PC-9 (cell line): Measurements from ENCODE around the gene CLDN7. TPM values are rescaled to one million over a fixed set of nuclear protein-coding genes. Genes with fewer than 3 reads are reported as not detected.

ENCODE experiments used
- BruUV-seq: library from RNA; stranded (reverse); fragments of 400-500 nt; replicated peaks from 2 replicates; lab custom pipeline; 2021; lab: Mats Ljungman, UMichigan
- CTCF ChIA-PET: fragments of 300-600 bp; sonication (Branson Sonifier 250); formaldehyde crosslinking; loops from one replicate; lab custom pipeline; 2022; ENCODE audit warnings: antibody characterized with exemption; lab: Charles Lee
- POLR2A ChIA-PET: fragments of 300-600 bp; sonication (Branson Sonifier 250); formaldehyde crosslinking; loops from one replicate; lab custom pipeline; 2022; ENCODE audit warnings: antibody characterized with exemption; ENCODE audit not compliant: unreplicated experiment; lab: Charles Lee
- DNase-seq, 2 experiments: peaks; one replicate each; pipeline versions ENCODE4 v3.0.0 to v3.0.0-alpha.2; 2015 to 2022; ENCODE audit warnings: mixed read lengths in 1 of 2
- H2AFZ ChIP-seq: fragments of 200-600 bp; sonication (generic); 2 replicates; pipeline ENCODE4 v1.8.1; 2017; ENCODE audit warnings: antibody characterized with exemption
- H3F3A ChIP-seq: fragments of 200-600 bp; sonication (generic); 2 replicates; pipeline ENCODE4 v1.8.1; 2017; ENCODE audit warnings: antibody characterized with exemption, mild to moderate bottlenecking, low read depth; ENCODE audit not compliant: insufficient read depth
- H3K27ac ChIP-seq: fragments of 200-600 bp; sonication (generic); 2 replicates; pipeline ENCODE4 v1.6.1; 2016; ENCODE audit warnings: mixed run types
- H3K27me3 ChIP-seq: fragments of 200-600 bp; sonication (generic); 2 replicates; pipeline ENCODE4 v1.6.1; 2016; ENCODE audit warnings: low read depth, mixed run types; ENCODE audit not compliant: insufficient read depth
- H3K36me3 ChIP-seq: fragments of 200-600 bp; sonication (generic); 2 replicates; pipeline ENCODE4 v1.6.1; 2016; ENCODE audit warnings: low read depth, mixed run types
- H3K4me1 ChIP-seq: fragments of 200-600 bp; sonication (generic); replicated peaks from 2 replicates; pipeline ENCODE4 v1.6.1; 2016; ENCODE audit warnings: mixed run types; ENCODE audit not compliant: insufficient read depth
- H3K4me2 ChIP-seq: fragments of 200-600 bp; sonication (generic); 2 replicates; pipeline ENCODE4 v1.6.1; 2017; ENCODE audit warnings: mixed run types
- H3K4me3 ChIP-seq: fragments of 200-600 bp; sonication (generic); 2 replicates; pipeline ENCODE4 v1.6.1; 2016; ENCODE audit warnings: mixed run types
- H3K79me2 ChIP-seq: fragments of 200-600 bp; sonication (generic); 2 replicates; pipeline ENCODE4 v1.6.1; 2017; ENCODE audit warnings: low read depth, mixed run types
- H3K9me2 ChIP-seq: fragments of 200-600 bp; sonication (generic); 2 replicates; pipeline ENCODE4 v1.8.1; 2017; ENCODE audit warnings: mild to moderate bottlenecking; ENCODE audit not compliant: insufficient read depth
- H3K9me3 ChIP-seq: fragments of 200-600 bp; sonication (generic); 2 replicates; pipeline ENCODE4 v1.8.1; 2016; ENCODE audit warnings: low read depth; ENCODE audit not compliant: insufficient read depth
- H4K20me1 ChIP-seq: fragments of 200-600 bp; sonication (generic); 2 replicates; pipeline ENCODE4 v1.8.1; 2017; ENCODE audit not compliant: insufficient read depth
- EZH2 ChIP-seq: fragments of 200-600 bp; sonication (generic); IDR thresholded peaks from 2 replicates; pipeline ENCODE4 v1.8.0; 2017; ENCODE audit warnings: antibody characterized with exemption, low read depth
- intact Hi-C: fragments of 100-400 bp; cut with micrococcal nuclease; formaldehyde crosslinking; loops from one replicate; pipeline ENCODE4 v1.10.0; 2022; ENCODE audit not compliant: unreplicated experiment
- total RNA-seq: library from RNA; stranded (reverse); gene quantifications from 2 replicates; pipeline ENCODE4 v1.2.3, GENCODE V29; 2021
- TF ChIP-seq, protein P1 (sequence below): fragments of 200-600 bp; sonication (generic); conservative IDR thresholded peaks from 2 replicates; pipeline ENCODE4 v1.6.1; 2017; ENCODE audit warnings: mixed run types, antibody characterized with exemption, mild to moderate bottlenecking, moderate library complexity

Gene CLDN7
- total RNA-seq, 1 experiment from 2014 or later = 390 TPM

DNA sequence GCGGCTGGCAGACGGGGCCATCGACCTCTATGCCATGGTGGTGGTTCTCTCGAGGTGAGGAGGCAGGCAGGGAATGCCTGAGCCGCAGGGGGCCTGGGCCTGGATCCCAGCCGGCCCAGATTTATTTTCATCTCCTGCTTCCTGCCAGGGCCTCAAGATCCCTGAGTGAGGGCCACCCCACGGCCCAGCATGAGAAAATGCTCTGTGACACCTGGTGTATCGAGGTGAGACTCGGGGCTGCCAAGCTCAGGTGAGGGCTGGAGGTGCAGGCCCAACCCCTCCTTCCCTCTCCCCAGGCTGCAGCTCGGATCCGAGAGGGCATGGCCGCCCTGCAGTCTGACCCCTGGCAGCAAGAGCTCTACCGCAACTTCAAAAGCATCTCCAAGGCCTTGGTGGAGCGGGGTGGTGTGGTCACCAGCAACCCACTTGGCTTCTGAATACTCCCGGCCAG lies 37.6 kb downstream of the CLDN7 start:
- H3K27me3 ChIP-seq = no peaks in the 10 kb centered on the region
- peaks cover 36% of the 10 kb centered on the region for H4K20me1 ChIP-seq
- H3F3A ChIP-seq = peaks cover 67% of the 10 kb centered on the region
- TF ChIP-seq, protein P1, sequence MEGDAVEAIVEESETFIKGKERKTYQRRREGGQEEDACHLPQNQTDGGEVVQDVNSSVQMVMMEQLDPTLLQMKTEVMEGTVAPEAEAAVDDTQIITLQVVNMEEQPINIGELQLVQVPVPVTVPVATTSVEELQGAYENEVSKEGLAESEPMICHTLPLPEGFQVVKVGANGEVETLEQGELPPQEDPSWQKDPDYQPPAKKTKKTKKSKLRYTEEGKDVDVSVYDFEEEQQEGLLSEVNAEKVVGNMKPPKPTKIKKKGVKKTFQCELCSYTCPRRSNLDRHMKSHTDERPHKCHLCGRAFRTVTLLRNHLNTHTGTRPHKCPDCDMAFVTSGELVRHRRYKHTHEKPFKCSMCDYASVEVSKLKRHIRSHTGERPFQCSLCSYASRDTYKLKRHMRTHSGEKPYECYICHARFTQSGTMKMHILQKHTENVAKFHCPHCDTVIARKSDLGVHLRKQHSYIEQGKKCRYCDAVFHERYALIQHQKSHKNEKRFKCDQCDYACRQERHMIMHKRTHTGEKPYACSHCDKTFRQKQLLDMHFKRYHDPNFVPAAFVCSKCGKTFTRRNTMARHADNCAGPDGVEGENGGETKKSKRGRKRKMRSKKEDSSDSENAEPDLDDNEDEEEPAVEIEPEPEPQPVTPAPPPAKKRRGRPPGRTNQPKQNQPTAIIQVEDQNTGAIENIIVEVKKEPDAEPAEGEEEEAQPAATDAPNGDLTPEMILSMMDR = no peak
- no peak for TF ChIP-seq EZH2
- BruUV-seq = no TSS peak
- no peak for DNase-seq
- H3K27ac ChIP-seq = no peak overlapping the region
- H3K36me3 ChIP-seq = peaks cover 36% of the 10 kb centered on the region
- no peak overlapping the region for H2AFZ ChIP-seq
- H3K4me1 ChIP-seq = peaks cover 20% of the 10 kb centered on the region
- peaks cover 35% of the 10 kb centered on the region for H3K79me2 ChIP-seq
- intact Hi-C loops = loop anchor here (5.0 kb wide), 1 partner anchor 83 kb away; the partner anchor contains the start of gene EIF5A
- CTCF ChIA-PET = no interaction called here
- no peaks in the 10 kb centered on the region for H3K9me2 ChIP-seq
- no peak overlapping the region for H3K4me2 ChIP-seq
- no peak overlapping the region for H3K4me3 ChIP-seq
- POLR2A ChIA-PET = interaction anchor here (0.7 to 1.2 kb wide), 2 partner anchors 9 to 56 kb away, joined by 4 to 5 read pairs; partner anchors contain the start of gene SLC2A4
- no peaks in the 10 kb centered on the region for H3K9me3 ChIP-seq

DNA sequence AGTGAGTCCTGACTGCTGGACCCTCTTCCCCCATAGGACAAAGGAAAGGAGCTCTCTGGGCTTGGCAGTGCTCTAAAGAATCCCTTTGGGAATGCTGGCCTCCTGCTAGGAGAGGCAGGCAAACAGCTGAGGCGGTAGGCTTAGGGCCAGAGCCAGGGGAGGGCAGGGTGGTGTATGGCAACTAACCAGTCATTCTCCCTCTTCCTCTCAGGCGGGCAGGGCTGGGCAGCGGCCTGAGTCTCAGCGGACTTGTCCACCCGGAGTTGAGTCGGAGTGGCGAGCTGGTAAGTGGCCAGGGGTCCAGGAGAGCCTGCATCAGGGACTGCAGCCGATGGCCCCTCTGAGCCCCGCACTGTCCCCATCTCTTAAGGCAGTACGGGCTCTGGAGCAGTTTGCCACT lies 38.2 kb downstream of the CLDN7 start:
- no peak overlapping the region for H3K4me3 ChIP-seq
- no peak for DNase-seq
- TF ChIP-seq EZH2 = no peak
- TF ChIP-seq, protein P1 = no peak
- H4K20me1 ChIP-seq = peaks cover 36% of the 10 kb centered on the region
- CTCF ChIA-PET = no interaction called here
- H3K4me2 ChIP-seq = no peak overlapping the region
- POLR2A ChIA-PET = interaction anchor here (0.7 kb wide), 1 partner anchor 9 kb away, joined by 5 read pairs; no protein-coding TSS in a partner anchor
- no peak overlapping the region for H3K27ac ChIP-seq
- H3K36me3 ChIP-seq = peaks cover 31% of the 10 kb centered on the region
- H3K4me1 ChIP-seq = peaks cover 25% of the 10 kb centered on the region
- intact Hi-C loops = loop anchor here (5.0 kb wide), 1 partner anchor 83 kb away; the partner anchor contains the start of gene EIF5A
- peaks cover 73% of the 10 kb centered on the region for H3F3A ChIP-seq
- H3K79me2 ChIP-seq = peaks cover 34% of the 10 kb centered on the region
- no peaks in the 10 kb centered on the region for H3K9me3 ChIP-seq
- BruUV-seq = no TSS peak
- no peaks in the 10 kb centered on the region for H3K27me3 ChIP-seq
- no peaks in the 10 kb centered on the region for H3K9me2 ChIP-seq
- H2AFZ ChIP-seq = no peak overlapping the region

DNA sequence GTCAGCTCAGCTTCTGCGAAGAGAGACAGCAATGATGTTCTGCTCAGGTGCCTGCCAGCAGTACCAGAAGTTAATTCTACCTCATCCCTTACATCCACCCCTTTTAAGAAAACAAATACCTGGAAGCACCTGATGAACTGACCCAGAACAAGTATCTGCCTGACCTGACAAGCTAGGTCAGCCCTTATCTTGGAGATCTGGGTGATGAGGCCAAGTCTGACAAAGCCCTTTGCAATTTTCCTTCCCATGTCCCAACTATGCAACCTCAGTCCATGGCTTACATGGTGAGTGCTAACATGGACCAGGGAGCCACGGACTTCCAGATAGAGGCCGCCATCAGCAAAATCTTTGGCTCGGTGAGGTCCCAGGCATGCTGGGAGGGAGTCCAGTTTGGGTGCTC lies 38.9 kb downstream of the CLDN7 start:
- intact Hi-C loops = loop anchor here (5.0 kb wide), 1 partner anchor 84 kb away; the partner anchor contains the start of gene EIF5A
- peaks cover 31% of the 10 kb centered on the region for H3K36me3 ChIP-seq
- H3K4me2 ChIP-seq = no peak overlapping the region
- peaks cover 71% of the 10 kb centered on the region for H3F3A ChIP-seq
- peaks cover 34% of the 10 kb centered on the region for H3K79me2 ChIP-seq
- no peaks in the 10 kb centered on the region for H3K27me3 ChIP-seq
- TF ChIP-seq EZH2 = no peak
- TF ChIP-seq, protein P1 = no peak
- H3K4me1 ChIP-seq = peaks cover 32% of the 10 kb centered on the region
- ChIA-PET POLR2A (no interaction called here), CTCF (no interaction called here)
- no peak overlapping the region for H3K4me3 ChIP-seq
- no peak for DNase-seq
- no peaks in the 10 kb centered on the region for H3K9me2 ChIP-seq
- no peak overlapping the region for H3K27ac ChIP-seq
- no TSS peak for BruUV-seq
- H3K9me3 ChIP-seq = no peaks in the 10 kb centered on the region
- H4K20me1 ChIP-seq = peaks cover 36% of the 10 kb centered on the region
- H2AFZ ChIP-seq = no peak overlapping the region
